GM12892 (cell line): ENCODE measurements around the gene LTK.

ENCODE experiments used
- POLR2A ChIP-seq: IDR thresholded peaks from 2 replicates; pipeline ENCODE4 v1.6.1; 2011; ENCODE audit warnings: low read depth, low read length, control low read depth
- POLR2AphosphoS5 ChIP-seq: IDR thresholded peaks from 2 replicates; pipeline ENCODE4 v1.6.1; 2011; ENCODE audit warnings: low read depth, low read length, control low read depth

DNA sequence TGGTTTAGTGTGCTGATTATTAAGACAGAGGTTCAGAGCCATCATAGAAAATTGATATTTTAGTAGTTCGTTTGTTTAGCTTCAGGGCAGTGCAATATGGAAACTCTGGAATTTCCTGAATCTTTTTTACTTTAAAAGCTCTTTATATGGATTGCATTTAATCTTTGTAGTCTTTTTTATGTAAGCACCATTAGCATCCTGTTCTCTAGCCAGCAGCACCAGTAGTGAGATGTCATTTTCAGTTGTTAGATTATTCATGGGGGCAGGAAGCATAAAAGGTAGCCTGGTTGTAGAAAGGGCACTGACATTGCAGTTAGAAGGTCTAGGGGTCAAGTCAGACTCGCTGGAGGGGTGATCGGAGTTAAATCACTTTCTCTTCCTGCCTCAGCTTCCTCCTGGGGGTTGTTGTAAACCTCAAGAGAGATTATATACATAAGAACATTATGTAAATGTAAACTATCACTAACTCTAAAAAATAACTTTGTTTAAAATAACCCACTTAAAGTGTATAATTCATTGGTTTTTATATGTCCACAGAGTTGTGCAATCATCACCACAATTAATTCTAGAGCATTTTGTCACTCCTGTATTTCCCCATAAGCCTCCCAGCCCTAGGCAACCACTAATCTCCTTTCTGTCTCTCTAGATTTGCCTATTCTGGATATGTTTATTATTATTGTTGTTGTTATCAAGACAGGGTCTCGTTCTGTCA, 51.4 kb downstream of the LTK start:
- TF ChIP-seq POLR2AphosphoS5 (no peak), POLR2A (no peak)
